IPS-11a (cell line): Measurements from ENCODE around the gene JAM3.

ENCODE experiments used
- H3K4me3 ChIP-seq: one replicate; pipeline ENCODE4 v1.5.1; 2013; ENCODE audit warnings: low read depth, low read length, control low read depth

Gene JAM3

DNA sequence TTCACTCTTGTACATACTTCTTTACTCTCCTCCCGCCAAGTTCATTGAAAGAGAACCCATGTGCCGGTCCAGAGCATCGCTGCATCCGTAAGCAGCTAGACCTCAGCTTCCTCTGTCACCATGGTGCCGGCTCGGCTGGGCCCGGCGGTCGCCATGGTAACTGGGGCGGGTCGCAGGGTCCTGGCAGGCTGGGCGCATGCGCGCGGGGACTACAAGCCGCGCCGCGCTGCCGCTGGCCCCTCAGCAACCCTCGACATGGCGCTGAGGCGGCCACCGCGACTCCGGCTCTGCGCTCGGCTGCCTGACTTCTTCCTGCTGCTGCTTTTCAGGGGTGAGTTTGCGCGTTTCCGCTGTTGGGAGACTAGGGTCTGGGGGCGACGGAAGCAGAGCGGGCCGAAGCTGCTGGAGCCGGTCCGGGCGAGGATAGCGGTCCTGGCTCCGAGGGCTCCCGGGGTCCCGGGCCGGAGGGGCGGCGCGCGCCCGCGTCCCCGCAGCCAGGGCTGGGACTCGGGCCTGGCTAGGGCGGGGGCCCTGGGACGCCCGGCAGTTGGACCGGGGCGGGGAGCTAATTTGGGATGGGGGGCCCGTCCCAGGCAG lies at the start of gene JAM3:
TSS of gene JAM3 (plus strand) at position 244 of the 597 bp plus-strand sequence. CDS start at position 256, 12 bp downstream.
- H3K4me3 ChIP-seq = peak within 1 kb of the TSS; percentile 71

- H3K4me3 ChIP-seq = no peak overlapping the region
These were observed 49.4 kb upstream of the JAM3 start for GRCh38 chr11:134019500-134019899.

DNA sequence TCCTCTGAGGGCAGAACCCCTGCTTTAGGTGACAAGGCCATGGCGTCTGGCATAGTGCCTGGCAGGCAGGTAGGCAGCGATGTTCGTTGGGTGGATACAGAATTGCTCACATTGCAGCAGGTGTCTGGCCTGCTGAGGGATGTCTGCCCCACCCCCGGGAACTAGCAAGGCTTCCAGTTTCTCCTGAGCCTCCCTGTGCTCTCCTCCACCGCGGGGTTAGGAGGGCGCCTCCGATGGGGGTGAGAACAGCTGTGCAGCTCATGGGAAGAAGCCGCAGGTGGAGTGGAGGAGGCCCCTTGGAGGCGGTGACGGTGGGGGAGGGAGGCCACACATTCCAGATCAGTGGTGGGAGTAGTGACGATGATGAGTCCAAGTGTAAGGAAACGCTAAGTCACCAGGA lies 48.3 kb upstream of the JAM3 start:
- no peak overlapping the region for H3K4me3 ChIP-seq

DNA sequence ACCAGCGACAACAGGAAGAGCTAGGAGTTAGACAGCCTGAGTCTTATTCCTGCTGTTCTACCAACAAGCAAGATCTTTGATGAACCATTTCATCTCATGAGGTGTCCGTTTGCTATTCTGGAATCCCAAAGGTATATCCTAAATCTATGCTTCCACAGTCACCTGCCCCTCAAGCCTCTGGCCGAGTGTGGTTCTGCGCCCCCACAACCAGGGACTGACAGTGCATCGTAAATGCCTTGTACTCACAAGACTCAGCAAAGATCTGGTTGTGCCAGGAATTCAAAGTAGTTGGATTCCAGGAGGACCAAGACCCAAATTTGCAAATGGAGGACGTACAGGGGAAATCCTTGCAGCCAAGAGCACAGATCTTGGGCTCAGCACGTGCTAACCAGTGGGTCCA lies 47.5 kb upstream of the JAM3 start:
- H3K4me3 ChIP-seq = no peak overlapping the region

- no peak overlapping the region for H3K4me3 ChIP-seq
These were observed 46.1 kb upstream of the JAM3 start for GRCh38 chr11:134022748-134023147.

- no peak overlapping the region for H3K4me3 ChIP-seq
These were observed 44.3 kb upstream of the JAM3 start for GRCh38 chr11:134024420-134025081.

DNA sequence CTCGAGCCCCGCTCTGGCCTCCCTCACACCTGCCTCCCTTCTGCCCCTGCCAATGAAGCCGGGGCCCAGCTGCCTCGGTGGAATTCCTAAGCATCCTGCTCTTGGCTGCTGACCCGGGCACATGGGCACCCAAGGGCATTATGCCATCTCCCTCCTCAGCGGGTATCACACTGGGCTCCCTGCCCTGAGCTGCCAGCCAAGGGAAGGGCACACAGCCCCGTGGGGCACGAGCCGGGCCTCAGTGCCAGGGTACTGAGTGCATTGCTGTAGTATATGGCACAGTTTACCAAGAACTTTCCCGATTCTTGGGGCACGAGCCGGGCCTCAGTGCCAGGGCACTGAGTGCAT lies 43.8 kb upstream of the JAM3 start:
- no peak overlapping the region for H3K4me3 ChIP-seq

DNA sequence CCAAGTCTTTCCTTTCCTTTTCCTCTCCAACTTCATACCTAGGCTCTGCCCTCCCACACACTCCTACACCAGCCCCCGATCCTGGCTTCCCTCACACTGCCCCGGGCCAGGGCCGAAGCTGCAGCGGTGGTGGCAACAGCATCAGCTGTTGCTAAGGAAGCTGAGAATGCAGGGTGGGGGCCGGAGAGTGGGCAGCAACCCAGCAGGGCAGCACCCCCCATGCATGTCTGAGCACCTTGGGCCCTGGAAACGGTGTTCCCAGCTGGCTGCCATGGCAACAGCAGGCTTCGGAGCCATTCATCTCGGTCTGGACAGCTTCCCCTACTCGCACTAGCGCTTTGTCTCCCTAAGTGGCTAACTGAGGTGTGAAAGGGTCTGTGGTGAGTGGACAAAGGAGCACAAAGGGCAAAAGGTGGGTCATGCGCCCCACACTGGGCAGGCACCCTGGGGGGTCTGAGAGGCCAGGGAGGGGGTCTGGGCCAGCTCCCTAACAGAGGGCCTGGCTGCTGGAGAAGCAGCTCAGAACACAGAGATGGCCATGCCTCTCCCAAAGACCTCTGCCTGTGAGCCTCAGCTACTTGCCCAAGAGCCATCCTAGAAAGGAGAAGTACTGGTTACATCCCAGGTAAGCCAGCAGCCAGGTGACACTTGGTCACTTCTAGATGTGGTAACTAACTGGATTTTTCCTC lies 42.1 kb upstream of the JAM3 start:
- H3K4me3 ChIP-seq = no peak overlapping the region

DNA sequence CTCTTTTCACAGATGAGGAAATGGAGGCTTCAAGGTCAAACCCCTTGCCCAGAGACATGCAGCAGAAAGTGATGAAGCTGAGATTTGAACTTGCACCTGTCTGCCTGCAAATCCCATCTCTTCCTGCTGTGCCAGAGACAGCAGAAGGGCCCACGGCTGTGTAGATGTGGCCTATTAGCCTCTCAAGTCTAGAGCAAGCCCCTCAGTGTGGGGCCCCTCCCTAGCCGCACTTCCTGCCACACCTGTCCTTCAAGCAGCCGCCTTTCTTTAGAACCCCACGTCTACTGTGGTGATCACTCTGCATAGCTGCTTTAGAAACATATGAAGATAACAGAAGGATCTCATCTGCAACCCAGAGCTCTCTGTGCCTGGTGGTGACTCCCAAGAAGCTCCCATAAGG lies 41.2 kb upstream of the JAM3 start:
- H3K4me3 ChIP-seq = no peak overlapping the region

- no peak overlapping the region for H3K4me3 ChIP-seq
These were observed 40.4 kb upstream of the JAM3 start for GRCh38 chr11:134028368-134028920.

GRCh38 chr11:134030853-134031252 lies 38.0 kb upstream of the JAM3 start:
- H3K4me3 ChIP-seq = no peak overlapping the region

- no peak overlapping the region for H3K4me3 ChIP-seq
These were observed 36.8 kb upstream of the JAM3 start for GRCh38 chr11:134032043-134032442.

- no peak overlapping the region for H3K4me3 ChIP-seq
These were observed 36.3 kb upstream of the JAM3 start for GRCh38 chr11:134032501-134033091.

DNA sequence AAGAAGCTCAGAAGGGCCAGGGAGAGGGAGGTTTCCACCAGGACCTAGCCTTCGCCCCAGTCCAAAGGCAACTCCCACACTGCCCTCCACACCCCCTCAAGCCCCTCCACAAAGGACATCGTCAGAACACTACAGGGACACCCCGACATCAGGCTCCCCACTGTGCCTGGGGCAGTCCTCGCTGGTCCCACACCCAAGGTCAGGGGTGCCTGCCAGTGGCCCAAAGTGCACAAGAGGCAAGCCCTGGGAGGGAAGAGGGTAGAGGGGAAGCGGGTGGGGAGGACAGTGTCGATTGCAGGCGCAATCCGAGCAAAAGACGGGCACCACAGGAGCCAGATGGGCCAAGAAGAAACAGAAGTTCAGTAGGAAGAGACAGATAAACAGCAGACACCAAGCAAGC lies 35.6 kb upstream of the JAM3 start:
- no peak overlapping the region for H3K4me3 ChIP-seq

DNA sequence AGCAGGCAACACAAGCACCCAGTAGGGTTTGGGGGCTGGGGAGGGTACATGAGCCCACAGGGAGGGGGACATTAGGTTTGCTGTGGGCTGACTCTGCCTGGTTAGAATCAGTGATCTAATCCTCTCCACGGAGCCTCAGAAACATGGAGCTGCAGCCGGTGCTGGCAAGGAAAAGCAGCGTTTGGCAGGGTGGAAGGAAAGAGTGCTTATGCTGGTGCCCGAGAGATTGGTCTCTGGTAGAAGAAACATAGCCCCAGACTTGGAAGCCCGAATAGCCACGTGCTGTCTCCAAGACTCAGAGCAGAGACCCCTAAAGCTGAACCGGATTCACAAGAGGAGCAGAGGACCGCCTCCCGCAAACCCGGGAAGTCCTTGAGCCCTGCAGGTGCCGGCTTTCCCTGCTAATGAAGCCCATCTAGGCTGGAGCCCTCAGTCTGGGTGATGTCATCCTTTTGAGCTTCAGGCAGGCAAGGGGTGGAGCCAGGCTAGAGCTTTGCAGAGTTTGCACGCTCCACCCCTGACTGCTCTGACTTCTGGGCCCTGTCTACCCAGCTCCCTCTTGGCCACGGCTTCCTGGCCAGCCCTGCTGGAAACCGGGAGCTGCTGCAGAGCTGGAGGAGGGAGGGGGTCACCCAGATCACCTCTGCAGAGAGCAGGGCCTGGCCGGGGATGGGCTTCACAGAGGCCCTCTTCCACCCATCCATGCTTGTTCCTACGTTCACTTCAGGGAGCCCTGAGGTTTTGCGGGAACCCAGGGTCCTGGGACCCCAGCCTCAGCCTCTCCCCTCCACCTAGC lies 35.0 kb upstream of the JAM3 start:
- H3K4me3 ChIP-seq = no peak overlapping the region

DNA sequence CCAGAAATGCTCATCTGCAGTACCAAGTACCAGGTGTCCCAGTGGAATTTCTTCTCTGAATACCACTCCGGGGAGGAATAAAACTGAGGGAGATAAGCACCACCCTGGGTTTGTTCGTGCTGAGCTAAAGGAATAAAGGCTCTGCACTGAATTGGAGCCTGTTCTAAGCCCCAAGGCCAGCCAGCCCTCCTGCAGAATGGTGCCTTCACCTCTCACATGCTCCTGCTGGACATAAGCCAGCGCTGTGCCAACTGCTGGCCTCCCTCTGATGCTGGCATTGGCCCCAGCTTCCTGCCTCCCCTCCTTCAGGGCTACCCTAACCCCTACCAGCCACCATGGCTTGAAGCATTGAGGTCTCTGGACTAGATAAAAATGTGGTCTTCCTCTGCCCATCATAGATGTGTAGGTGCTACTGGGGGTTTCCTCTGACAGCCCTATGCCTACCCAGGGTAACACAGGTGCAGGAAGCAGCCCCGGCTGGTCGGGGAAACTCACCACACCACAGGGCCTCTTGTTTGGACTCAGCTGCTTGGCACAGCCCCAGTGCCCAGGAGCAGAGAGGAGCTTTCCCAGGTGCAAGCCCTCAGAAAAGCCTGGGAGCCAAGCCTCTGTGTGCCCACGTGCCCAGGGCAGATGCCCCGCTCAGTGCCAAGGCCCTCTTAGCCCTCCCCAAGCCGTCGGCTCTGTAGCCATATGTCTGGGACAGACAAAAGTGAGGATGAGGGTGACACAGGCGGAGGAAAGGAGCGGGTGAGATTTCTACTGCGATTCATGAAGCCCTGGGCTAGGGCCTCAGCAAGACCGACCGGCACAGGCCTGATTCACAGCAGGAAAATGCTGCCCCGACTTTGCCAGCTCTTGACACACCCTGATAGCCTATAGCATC lies 34.1 kb upstream of the JAM3 start:
- no peak overlapping the region for H3K4me3 ChIP-seq

DNA sequence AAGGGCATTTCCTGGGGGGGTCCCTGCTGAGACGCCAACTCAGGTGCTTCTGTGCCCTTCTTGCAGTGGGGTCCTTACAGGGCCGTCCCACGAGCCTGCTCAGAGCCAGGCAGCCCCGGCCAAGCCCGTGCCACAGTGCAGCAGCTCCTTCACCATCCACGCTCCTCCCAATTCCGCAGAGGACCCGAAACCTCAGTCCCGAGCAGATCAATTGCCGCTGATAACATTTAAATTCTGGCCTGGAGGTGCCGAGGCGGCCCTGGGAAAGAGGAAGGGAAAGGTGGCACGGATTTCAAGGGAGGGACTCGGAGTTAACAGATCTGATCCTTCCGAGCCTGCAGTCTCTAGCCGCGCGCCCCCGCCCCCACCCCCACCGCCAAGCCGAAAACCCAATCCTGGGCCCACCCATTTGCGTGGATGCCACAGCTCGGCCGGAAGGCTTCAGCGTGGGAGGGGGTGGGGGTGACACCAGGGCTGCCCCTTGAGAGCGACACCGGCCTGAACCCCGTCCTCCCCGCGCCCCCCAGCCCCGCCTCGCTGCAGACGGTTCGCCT lies 32.3 kb upstream of the JAM3 start:
- peak overlapping the region; percentile 25 for H3K4me3 ChIP-seq

DNA sequence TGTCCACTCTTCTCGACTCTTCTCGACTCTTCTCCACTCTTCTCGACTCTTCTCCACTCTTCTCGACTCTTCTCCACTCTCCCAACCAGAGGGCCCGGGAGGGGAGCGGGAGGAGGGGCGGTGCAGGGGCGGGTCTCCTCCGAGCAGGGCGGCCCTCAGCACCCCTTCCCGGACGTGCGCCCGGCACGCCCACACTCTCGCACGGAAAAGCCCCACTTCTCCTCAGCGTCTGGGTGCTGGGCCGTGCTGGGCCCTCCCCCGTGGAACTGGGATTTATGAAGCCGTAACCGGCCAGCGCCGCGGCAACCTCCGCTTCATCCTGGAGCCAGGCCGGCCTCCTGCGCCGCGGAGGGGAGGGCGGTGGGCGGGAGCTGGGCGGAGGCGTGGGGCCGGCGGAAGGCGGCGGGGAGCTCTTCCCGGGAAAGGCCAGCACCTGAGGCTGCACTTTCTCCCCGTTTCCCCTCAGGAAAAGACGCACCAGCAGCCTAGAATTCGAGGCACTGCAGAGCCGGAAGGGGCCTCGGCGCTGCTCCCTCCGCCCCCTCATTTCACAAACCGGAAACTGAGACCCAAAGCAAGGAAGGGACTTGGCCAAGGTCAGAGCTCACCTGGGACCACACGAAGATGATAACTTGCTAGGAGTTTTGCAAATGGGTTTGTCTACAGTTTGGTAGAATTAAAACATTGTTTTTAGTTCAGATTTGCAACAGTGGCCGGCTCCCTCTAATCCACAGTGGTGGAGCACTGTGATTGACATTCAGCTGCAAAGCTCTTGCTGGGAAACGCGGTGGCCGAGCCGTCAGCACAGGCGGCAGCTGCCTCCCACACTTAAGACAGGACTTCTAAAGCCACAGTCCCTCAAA lies 31.6 kb upstream of the JAM3 start:
- H3K4me3 ChIP-seq = peak overlapping the region; percentile 53
